ENCODE data around the gene GINS1. TPM values are rescaled to one million over a fixed set of nuclear protein-coding genes. Genes with fewer than 3 reads are reported as not detected.

The GINS1 gene
- total RNA-seq, 6 experiments from 2014 or later, result 0.37 to 3.5 (median 0.76) TPM

GRCh38 chr20:25497586-25498279 lies 90.3 kb downstream of the GINS1 start:
- 54% methylated on average over 2 of the region's 22 CpGs for WGBS (ENCODE audit: insufficient coverage, low coverage, low lambda C conversion rate, missing lambda C conversion rate)
- Histone ChIP-seq H3K4me3 (no peak overlapping the region), H3K27ac (no peak overlapping the region), H3K4me1 (peaks cover 0 to 7% (median 0%) of the 10 kb centered on the region in 4 donors), H3K36me3 (no peaks in the 10 kb centered on the region), H3K27me3 (no peaks in the 10 kb centered on the region), H3K9me3 (no peaks in the 10 kb centered on the region)
- TF ChIP-seq CTCF (IDR thresholded peaks at IDR 0.05), result no peak
- no peak for TF ChIP-seq POLR2A (IDR thresholded peaks at IDR 0.05)
- intact Hi-C loops (cut with DNase I), result loop anchor here in 1 of 2 donors (10.0 kb wide), 2 partner anchors 73 to 77 kb away; no protein-coding TSS in a partner anchor
- ATAC-seq (no peak), DNase-seq (no peak)

Other genes starting within 250 kb of the GINS1 start
- gene ENTPD6, start 212.0 kb upstream of the GINS1 start, total RNA-seq, result 10 to 100 TPM; 28.8 to 48.4 (median 34.6) TPM
- gene PYGB, start 159.6 kb upstream of the GINS1 start, total RNA-seq, result 10 to 100 TPM in 3 of 6 experiments, 1 to 10 TPM in 3; 6.6 to 27.4 (median 13.2) TPM
- gene ABHD12, start 16.8 kb upstream of the GINS1 start, total RNA-seq, result 10 to 100 TPM; 16.1 to 23.6 (median 18.7) TPM
- 10 to 100 TPM in 1 of 6 experiments, 1 to 10 TPM in 5; 3.6 to 16.0 (median 7.1) TPM for gene NINL, start 177.9 kb downstream of the GINS1 start, total RNA-seq
- 1 to 10 TPM; 1.8 to 3.3 (median 2.4) TPM for gene NANP, start 216.3 kb downstream of the GINS1 start, total RNA-seq